ENCODE measurements around the gene ERICH6B. TPM values are rescaled to one million over a fixed set of nuclear protein-coding genes. Genes with fewer than 3 reads are reported as not detected.

Gene ERICH6B
- total and polyA plus RNA-seq, 4 donors = 0.94 TPM; not detected in 3

DNA sequence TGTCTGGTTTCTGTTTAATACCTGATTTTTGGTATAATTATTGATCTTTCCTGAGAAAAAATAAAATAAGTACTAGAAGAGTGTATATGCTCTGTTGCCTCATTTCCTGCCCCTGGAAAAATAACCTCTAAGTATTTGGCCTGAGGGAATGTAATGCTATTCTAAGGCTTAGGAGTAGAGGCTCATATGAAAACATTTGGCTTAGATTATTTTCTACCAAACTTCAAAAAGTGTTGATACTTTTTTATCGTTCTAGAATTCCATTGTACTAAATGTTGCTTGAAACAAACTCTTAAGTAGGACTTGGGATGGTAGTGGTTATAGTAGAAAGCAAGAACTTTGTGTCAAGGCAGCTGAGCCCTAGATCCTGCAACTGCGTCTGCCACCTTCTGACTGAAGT lies 93.0 kb downstream of the ERICH6B start:
- 86% methylated on average over 2 of the region's 2 CpGs for WGBS
- Histone ChIP-seq H3K36me3 (ENCODE audit: control insufficient read depth in 4 of 4, insufficient read depth in 3 of 4, low read depth in 1 of 4, low read length in 3 of 4) (peaks cover 6 to 78% (median 54%) of the 10 kb centered on the region in 4 donors), H3K9ac (ENCODE audit: low read depth in 1 of 2, low read length in 2 of 2) (no peak overlapping the region), H3K27ac (ENCODE audit: low read depth in 1 of 2, low read length in 2 of 2) (no peak overlapping the region), H3K4me3 (ENCODE audit: low read depth in 1 of 3, low read length in 3 of 3) (no peak overlapping the region), H3K27me3 (ENCODE audit: control insufficient read depth in 4 of 4, insufficient read depth in 4 of 4, low read length in 3 of 4) (no peaks in the 10 kb centered on the region), H3K9me3 (ENCODE audit: control insufficient read depth in 4 of 4, low read length in 3 of 4) (no peaks in the 10 kb centered on the region), H3K4me1 (ENCODE audit: control insufficient read depth in 4 of 4, insufficient read depth in 4 of 4, low read length in 3 of 4) (peaks cover 0 to 3% (median 2%) of the 10 kb centered on the region in 4 donors)
- DNase-seq (ENCODE audit: low spot score) = no peak
- TF ChIP-seq REST (IDR thresholded peaks at IDR 0.05) (no peak), MAX (IDR thresholded peaks at IDR 0.05) (no peak), CTCF (IDR thresholded peaks at IDR 0.05; ENCODE audit: low read depth, low read length, missing input control) (no peak), RAD21 (IDR thresholded peaks at IDR 0.05) (no peak), HNF4G (IDR thresholded peaks at IDR 0.05) (no peak), HNF4A (conservative IDR thresholded peaks at IDR 0.05) (no peak), RXRA (IDR thresholded peaks at IDR 0.05) (no peak), NR2F2 (IDR thresholded peaks at IDR 0.05) (no peak), EGR1 (IDR thresholded peaks at IDR 0.05; ENCODE audit: low read depth in 2 of 2) (no peak), FOXA2 (IDR thresholded peaks at IDR 0.05) (no peak), JUND (IDR thresholded peaks at IDR 0.05) (no peak), FOXA1 (IDR thresholded peaks at IDR 0.05) (no peak), ZBTB33 (IDR thresholded peaks at IDR 0.05) (no peak), YY1 (IDR thresholded peaks at IDR 0.05) (no peak), TAF1 (conservative IDR thresholded peaks at IDR 0.05) (no peak), GABPA (IDR thresholded peaks at IDR 0.05 in 1 of 2, conservative IDR thresholded peaks at IDR 0.05 in 1 of 2) (no peak), SP1 (IDR thresholded peaks at IDR 0.05) (no peak)
- TF ChIP-seq, protein P1, sequence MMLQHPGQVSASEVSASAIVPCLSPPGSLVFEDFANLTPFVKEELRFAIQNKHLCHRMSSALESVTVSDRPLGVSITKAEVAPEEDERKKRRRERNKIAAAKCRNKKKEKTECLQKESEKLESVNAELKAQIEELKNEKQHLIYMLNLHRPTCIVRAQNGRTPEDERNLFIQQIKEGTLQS (IDR thresholded peaks at IDR 0.05) = no peak
